Ectodermal cell (in vitro differentiated cells): ENCODE results near the gene TNFRSF14.

Experiments used
- H3K27ac ChIP-seq: 2 replicates; pipeline ENCODE4 v1.7.0; 2013; ENCODE audit warnings: mild to moderate bottlenecking, low read depth, low read length; ENCODE audit not compliant: insufficient read depth, poor library complexity, severe bottlenecking
- H3K27me3 ChIP-seq: 2 replicates; pipeline ENCODE4 v1.7.0; 2013; ENCODE audit warnings: mild to moderate bottlenecking, low read length; ENCODE audit not compliant: insufficient read depth, control insufficient read depth, poor library complexity, severe bottlenecking
- H3K36me3 ChIP-seq: one replicate; pipeline ENCODE4 v1.7.0; 2013; ENCODE audit warnings: low read length; ENCODE audit not compliant: control insufficient read depth, insufficient read depth
- H3K4me1 ChIP-seq: one replicate; pipeline ENCODE4 v1.7.0; 2013; ENCODE audit warnings: low read length; ENCODE audit not compliant: control insufficient read depth, insufficient read depth
- H3K4me3 ChIP-seq: 2 replicates; pipeline ENCODE4 v1.7.0; 2013; ENCODE audit warnings: low read depth, low read length, control low read depth; ENCODE audit not compliant: insufficient read depth
- H3K9me3 ChIP-seq: 2 replicates; pipeline ENCODE4 v1.7.0; 2013; ENCODE audit warnings: mild to moderate bottlenecking, low read length, moderate library complexity; ENCODE audit not compliant: control insufficient read depth
- WGBS, 2 experiments: methylation state at CpG; one replicate each; pipeline ENCODE4 v1.1.7; 2013; ENCODE audit warnings: missing lambda C conversion rate in 2 of 2; 5-methylcytosine and 5-hydroxymethylcytosine counted together

The TNFRSF14 gene

GRCh38 chr1:2580691-2581090, 24.5 kb downstream of the TNFRSF14 start:
- Histone ChIP-seq H3K9me3 (no peaks in the 10 kb centered on the region), H3K27me3 (no peaks in the 10 kb centered on the region), H3K4me1 (no peaks in the 10 kb centered on the region), H3K27ac (no peak overlapping the region), H3K36me3 (no peaks in the 10 kb centered on the region), H3K4me3 (no peak overlapping the region)
- 94 to 95% methylated on average over 10 of the region's 10 CpGs for WGBS, 2 experiments

- WGBS, 2 experiments: 89% methylated on average over 7 of the region's 7 CpGs
- no peaks in the 10 kb centered on the region for H3K36me3 ChIP-seq
- H3K27me3 ChIP-seq: no peaks in the 10 kb centered on the region
These were observed 26.2 kb downstream of the TNFRSF14 start for GRCh38 chr1:2582391-2582790.

GRCh38 chr1:2583331-2583791, 27.2 kb downstream of the TNFRSF14 start:
- H3K4me1 ChIP-seq: no peaks in the 10 kb centered on the region
- no peaks in the 10 kb centered on the region for H3K36me3 ChIP-seq
- no peak overlapping the region for H3K4me3 ChIP-seq
- WGBS, 2 experiments: 66 to 67% methylated on average over 5 of the region's 5 CpGs
- no peaks in the 10 kb centered on the region for H3K9me3 ChIP-seq
- no peaks in the 10 kb centered on the region for H3K27me3 ChIP-seq
- no peak overlapping the region for H3K27ac ChIP-seq

More at GRCh38 chr1:2582391-2582790, 26.2 kb downstream of the TNFRSF14 start:
- Histone ChIP-seq H3K9me3 (no peaks in the 10 kb centered on the region), H3K27ac (no peak overlapping the region), H3K4me3 (no peak overlapping the region), H3K4me1 (no peaks in the 10 kb centered on the region)

GRCh38 chr1:2583871-2584351, 27.7 kb downstream of the TNFRSF14 start:
- Histone ChIP-seq H3K4me3 (no peak overlapping the region), H3K36me3 (no peaks in the 10 kb centered on the region), H3K27me3 (no peaks in the 10 kb centered on the region), H3K27ac (no peak overlapping the region), H3K9me3 (no peaks in the 10 kb centered on the region), H3K4me1 (no peaks in the 10 kb centered on the region)
- 81 to 82% methylated on average over 14 of the region's 14 CpGs for WGBS, 2 experiments

GRCh38 chr1:2584686-2585317, 28.6 kb downstream of the TNFRSF14 start:
- Histone ChIP-seq H3K4me1 (no peaks in the 10 kb centered on the region), H3K4me3 (peak overlapping the region; percentile 81), H3K27ac (no peak overlapping the region), H3K9me3 (no peaks in the 10 kb centered on the region), H3K36me3 (no peaks in the 10 kb centered on the region), H3K27me3 (no peaks in the 10 kb centered on the region)
- 84 to 85% methylated on average over 12 of the region's 12 CpGs for WGBS, 2 experiments

- Histone ChIP-seq H3K27ac (peak overlapping the region; percentile 81), H3K27me3 (no peaks in the 10 kb centered on the region), H3K9me3 (no peaks in the 10 kb centered on the region), H3K4me3 (peak overlapping the region; percentile 81), H3K36me3 (peaks cover 6% of the 10 kb centered on the region), H3K4me1 (no peaks in the 10 kb centered on the region)
- WGBS, 2 experiments: 3 to 5% methylated on average over 28 of the region's 28 CpGs
These were observed 29.3 kb downstream of the TNFRSF14 start for GRCh38 chr1:2585318-2586092.

GRCh38 chr1:2586154-2587070, 30.2 kb downstream of the TNFRSF14 start, which contains the start of gene PRXL2B:
Gene PRXL2B (plus strand): TSS chr1:2586777. CDS start chr1:2586886, 109 bp downstream.
- H3K9me3 ChIP-seq: no peaks in the 10 kb centered on the region
- 0 to 1% methylated on average over 106 to 107 of the region's 107 CpGs for WGBS, 2 experiments
- peaks cover 6% of the 10 kb centered on the region for H3K36me3 ChIP-seq
- H3K27ac ChIP-seq: peak within 1 kb of the TSS; percentile 81
- H3K4me1 ChIP-seq: no peaks in the 10 kb centered on the region
- peak within 1 kb of the TSS; percentile 81 for H3K4me3 ChIP-seq
- no peaks in the 10 kb centered on the region for H3K27me3 ChIP-seq

- WGBS, 2 experiments: 13 to 14% methylated on average over 52 of the region's 52 CpGs
- H3K27me3 ChIP-seq: no peaks in the 10 kb centered on the region
- peaks cover 6% of the 10 kb centered on the region for H3K36me3 ChIP-seq
- H3K9me3 ChIP-seq: no peaks in the 10 kb centered on the region
- no peak overlapping the region for H3K27ac ChIP-seq
- no peaks in the 10 kb centered on the region for H3K4me1 ChIP-seq
- H3K4me3 ChIP-seq: peak overlapping the region; percentile 81
These were observed 31.1 kb downstream of the TNFRSF14 start for GRCh38 chr1:2587071-2587859.

- Histone ChIP-seq H3K9me3 (no peaks in the 10 kb centered on the region), H3K4me1 (no peaks in the 10 kb centered on the region), H3K36me3 (peaks cover 6% of the 10 kb centered on the region), H3K4me3 (peak overlapping the region; percentile 81), H3K27me3 (no peaks in the 10 kb centered on the region), H3K27ac (no peak overlapping the region)
- WGBS, 2 experiments: 93% methylated on average over 19 of the region's 19 CpGs
These were observed 31.8 kb downstream of the TNFRSF14 start for GRCh38 chr1:2587860-2588571.
